Aorta (tissue), 5 donors: Measurements from ENCODE around the gene FAM209A. TPM values are rescaled to one million over a fixed set of nuclear protein-coding genes. Genes with fewer than 3 reads are reported as not detected.

ENCODE experiments used
- ATAC-seq: fragments of 200-7000 bp; cut with Tn5 transposase; one replicate; pipeline ENCODE4 v1.9.1; 2022; ENCODE audit warnings: moderate library complexity; ENCODE audit not compliant: low FRiP score
- DNase-seq, 2 donors: peaks; one replicate each; pipeline ENCODE4 v3.0.0-alpha.2; 2020
- H3K27ac ChIP-seq, 2 donors: one replicate each; pipeline ENCODE4 v1.5.1; 2013; ENCODE audit warnings: low read length in 2 of 2, mild to moderate bottlenecking in 2 of 2, moderate library complexity in 2 of 2, control low read depth in 1 of 2, inconsistent platforms in 1 of 2, low read depth in 1 of 2
- H3K27me3 ChIP-seq, 2 donors: one replicate each; pipeline ENCODE4 v1.6.1; 2013; ENCODE audit warnings: control low read depth in 1 of 2, low read length in 1 of 2, mild to moderate bottlenecking in 1 of 2, moderate library complexity in 1 of 2; ENCODE audit not compliant: insufficient read depth in 2 of 2, control insufficient read depth in 1 of 2
- H3K36me3 ChIP-seq, 2 donors: one replicate each; pipeline ENCODE4 v1.6.1; 2013; ENCODE audit warnings: control low read depth in 1 of 2, low read length in 1 of 2, mild to moderate bottlenecking in 1 of 2; ENCODE audit not compliant: insufficient read depth in 2 of 2, control insufficient read depth in 1 of 2
- H3K4me1 ChIP-seq, 2 donors: one replicate each; pipeline ENCODE4 v1.6.1; 2013; ENCODE audit warnings: low read length in 2 of 2, control low read depth in 1 of 2, mild to moderate bottlenecking in 1 of 2, moderate library complexity in 1 of 2; ENCODE audit not compliant: insufficient read depth in 2 of 2, control insufficient read depth in 1 of 2
- H3K4me3 ChIP-seq, 2 donors: one replicate each; pipeline ENCODE4 v1.5.1; 2013; ENCODE audit warnings: low read length in 2 of 2, control low read depth in 1 of 2, mild to moderate bottlenecking in 1 of 2
- H3K9me3 ChIP-seq: one replicate; pipeline ENCODE4 v1.6.1; 2013; ENCODE audit warnings: mild to moderate bottlenecking, low read length; ENCODE audit not compliant: control insufficient read depth
- WGBS, 2 donors: extraction: QIAGEN DNeasy Blood & Tissue Kit; methylation state at CpG; one replicate each; pipeline ENCODE4 v1.1.7; 2013; 5-methylcytosine and 5-hydroxymethylcytosine counted together
- intact Hi-C, 2 donors: fragments of 100-400 bp; cut with DNase I; formaldehyde crosslinking; loops; one replicate each; pipeline versions ENCODE4 v1.14.2 to v1.15.0; 2022
- polyA plus RNA-seq, 2 donors: library from polyadenylated mRNA; stranded (reverse); fragments of 200-250 nt; gene quantifications; one replicate each; pipeline ENCODE4 v1.2.3, GENCODE V29; 2013
- total RNA-seq, 2 donors: library from RNA; stranded (reverse); fragmentation: NEBNext Ultra II Directional; extraction: Animal tissue kit (Norgen Biotek cat#: 25700); gene quantifications; one replicate each; pipeline ENCODE4 v1.2.1, GENCODE V29; 2021
- donor health status: healthy with polysubstance abuse.
- donor health status: Bipolar disorder and iron deficiency.
- donor health status: DM: no; HTN: no; CAD: no.
- donor health status: DM: no; HTN: no; CAD: no.
- donor health status: DM: yes; HTN: yes; CAD: no.

FAM209A gene
- total and polyA plus RNA-seq, 4 donors = 0.43 to 1.0 (median 0.48) TPM; not detected in 1

DNA sequence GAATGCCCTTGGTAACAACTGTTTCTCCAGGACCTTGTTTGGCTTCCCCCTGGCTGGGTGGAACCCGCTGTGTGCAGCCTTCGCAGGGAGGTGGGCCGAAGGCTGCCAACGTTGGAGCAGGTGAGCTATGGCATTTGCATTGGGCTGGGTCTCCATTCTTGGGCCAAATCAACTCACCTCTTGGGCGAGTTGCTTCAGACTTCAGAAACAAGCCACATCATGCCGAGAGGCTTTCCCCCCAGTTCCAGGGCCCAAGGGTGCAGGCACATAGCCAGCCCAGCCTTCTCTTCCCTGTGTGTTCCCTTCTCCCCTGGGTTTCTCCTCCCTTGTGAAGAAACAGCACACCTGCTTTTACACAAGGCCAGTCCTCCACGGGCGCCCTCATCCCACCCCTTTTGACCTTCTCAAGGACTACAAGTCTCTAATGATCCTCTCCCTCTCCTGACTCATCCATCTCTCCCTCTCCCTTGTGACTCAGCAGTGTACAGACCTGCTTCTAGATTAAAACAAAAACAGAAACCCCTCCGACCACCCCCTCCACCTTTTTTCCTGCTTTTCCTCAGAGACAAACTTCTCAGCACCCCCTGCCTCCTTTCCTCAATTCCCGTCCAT, 50.1 kb downstream of the FAM209A start:
- no peak overlapping the region for H3K27ac ChIP-seq
- intact Hi-C loops = no loop called here
- WGBS, 2 donors = 66 to 68% methylated on average over 10 of the region's 10 CpGs
- H3K36me3 ChIP-seq = no peaks in the 10 kb centered on the region
- no peaks in the 10 kb centered on the region for H3K27me3 ChIP-seq
- no peak overlapping the region for H3K4me3 ChIP-seq
- peak in 1 of 2 donors; percentile 36 for DNase-seq
- ATAC-seq = no peak
- H3K4me1 ChIP-seq = no peaks in the 10 kb centered on the region
- H3K9me3 ChIP-seq = no peaks in the 10 kb centered on the region

DNA sequence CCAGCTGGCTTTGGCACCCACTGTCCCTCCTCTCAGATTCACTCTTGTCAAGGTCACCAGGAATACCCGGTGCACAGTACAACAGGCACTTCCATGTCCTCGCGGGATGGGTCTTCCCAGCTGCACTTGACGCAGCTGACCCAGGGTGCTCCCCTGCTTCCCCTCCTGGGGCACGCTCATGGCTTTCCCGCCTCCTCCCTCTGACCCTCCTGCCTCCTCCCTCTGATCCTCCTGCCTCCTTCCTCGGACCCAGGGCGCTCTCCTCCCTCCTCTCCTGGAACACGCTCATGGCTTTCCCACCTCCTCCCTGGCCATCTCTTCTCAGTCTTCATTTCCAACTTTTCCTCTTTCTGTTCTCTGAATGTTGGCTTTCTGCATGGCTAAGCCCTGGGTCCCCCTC, 50.6 kb downstream of the FAM209A start:
- H3K4me3 ChIP-seq = no peak overlapping the region
- 75 to 80% methylated on average over 9 of the region's 9 CpGs for WGBS, 2 donors
- DNase-seq (peak in 1 of 2 donors; percentile 48), ATAC-seq (no peak)
- no peaks in the 10 kb centered on the region for H3K9me3 ChIP-seq
- no peaks in the 10 kb centered on the region for H3K36me3 ChIP-seq
- H3K4me1 ChIP-seq = no peaks in the 10 kb centered on the region
- intact Hi-C loops = no loop called here
- H3K27me3 ChIP-seq = no peaks in the 10 kb centered on the region
- no peak overlapping the region for H3K27ac ChIP-seq

Other genes with a start within 250 kb of the FAM209A start
- gene FAM210B, start 165.8 kb upstream of the FAM209A start, total RNA-seq = 10 to 100 TPM; 35.0 to 42.0 TPM
- gene FAM210B, start 165.8 kb upstream of the FAM209A start, polyA plus RNA-seq = 10 to 100 TPM; 36.9 to 54.5 TPM
- 1 to 10 TPM in 1 of 2 donors, under 1 TPM in 1; 0.26 to 2.1 TPM for gene AURKA, start 132.5 kb upstream of the FAM209A start, total RNA-seq
- gene AURKA, start 132.5 kb upstream of the FAM209A start, polyA plus RNA-seq = under 1 TPM; 0.75 to 0.77 TPM
- gene CSTF1, start 132.1 kb upstream of the FAM209A start, total RNA-seq = 10 to 100 TPM; 16.8 to 21.7 TPM
- gene CSTF1, start 132.1 kb upstream of the FAM209A start, polyA plus RNA-seq = 10 to 100 TPM in 1 of 2 donors, 1 to 10 TPM in 1; 6.5 to 11.1 TPM
- 1 to 10 TPM; 2.4 to 3.4 TPM for gene CASS4, start 112.5 kb upstream of the FAM209A start, total RNA-seq
- gene CASS4, start 112.5 kb upstream of the FAM209A start, polyA plus RNA-seq = 1 to 10 TPM in 1 of 2 donors, under 1 TPM in 1; 0.20 to 1.3 TPM
- 10 to 100 TPM; 68.1 to 72.6 TPM for gene RTF2, start 56.1 kb upstream of the FAM209A start, total RNA-seq
- gene RTF2, start 56.1 kb upstream of the FAM209A start, polyA plus RNA-seq = 10 to 100 TPM; 82.4 to 95.9 TPM
- gene FAM209B, start 8.5 kb downstream of the FAM209A start, total RNA-seq = under 1 TPM in 1 of 2 donors, not detected in 1; 0.90 TPM
- under 1 TPM in 1 of 2 donors, not detected in 1; 0.92 TPM for gene FAM209B, start 8.5 kb downstream of the FAM209A start, polyA plus RNA-seq
- under 1 TPM; 0.39 to 0.54 TPM for gene TFAP2C, start 104.6 kb downstream of the FAM209A start, total RNA-seq
- gene TFAP2C, start 104.6 kb downstream of the FAM209A start, polyA plus RNA-seq = not detected